Esophagus (tissue), 2 donors: ENCODE data around the gene ROGDI. TPM values are rescaled to one million over a fixed set of nuclear protein-coding genes. Genes with fewer than 3 reads are reported as not detected.

Experiments used
- H3K27ac ChIP-seq, 2 donors: one replicate each; pipeline ENCODE4 v1.5.1; 2013; ENCODE audit warnings: low read depth in 2 of 2, mild to moderate bottlenecking in 2 of 2, inconsistent platforms in 1 of 2, low read length in 1 of 2, moderate library complexity in 1 of 2
- H3K27me3 ChIP-seq, 2 donors: one replicate each; pipeline ENCODE4 v1.6.1; 2013; ENCODE audit warnings: low read length in 2 of 2, control low read depth in 1 of 2, mild to moderate bottlenecking in 1 of 2; ENCODE audit not compliant: insufficient read depth in 2 of 2, control insufficient read depth in 1 of 2
- H3K36me3 ChIP-seq, 2 donors: one replicate each; pipeline ENCODE4 v1.6.1; 2013; ENCODE audit warnings: low read length in 1 of 2; ENCODE audit not compliant: control insufficient read depth in 2 of 2, insufficient read depth in 2 of 2
- H3K4me1 ChIP-seq, 2 donors: one replicate each; pipeline ENCODE4 v1.6.1; 2013; ENCODE audit warnings: low read length in 1 of 2; ENCODE audit not compliant: control insufficient read depth in 2 of 2, insufficient read depth in 2 of 2
- H3K4me3 ChIP-seq, 2 donors: one replicate each; pipeline ENCODE4 v1.5.1; 2013; ENCODE audit warnings: low read length in 2 of 2, mild to moderate bottlenecking in 2 of 2, low read depth in 1 of 2, moderate library complexity in 1 of 2
- H3K9me3 ChIP-seq, 2 donors: one replicate each; pipeline ENCODE4 v1.6.1; 2013; ENCODE audit warnings: mild to moderate bottlenecking in 2 of 2, low read depth in 1 of 2, low read length in 1 of 2, moderate library complexity in 1 of 2; ENCODE audit not compliant: control insufficient read depth in 2 of 2, insufficient read depth in 1 of 2
- WGBS, 2 donors: extraction: QIAGEN DNeasy Blood & Tissue Kit; methylation state at CpG; one replicate each; pipeline ENCODE4 v1.1.7; 2013; 5-methylcytosine and 5-hydroxymethylcytosine counted together
- polyA plus RNA-seq, 2 donors: library from polyadenylated mRNA; stranded (reverse); fragments of 200-250 nt; gene quantifications; one replicate each; pipeline ENCODE4 v1.2.3, GENCODE V29; 2013
- donor health status: healthy with polysubstance abuse.
- donor health status: Bipolar disorder and iron deficiency.

The ROGDI gene
- polyA plus RNA-seq, 2 donors = 28.7 to 49.5 TPM

- Histone ChIP-seq H3K4me3 (peak overlapping the region; percentile 66 to 75), H3K36me3 (peaks cover 10 to 28% of the 10 kb centered on the region in 2 donors), H3K9me3 (no peaks in the 10 kb centered on the region), H3K27me3 (no peaks in the 10 kb centered on the region), H3K27ac (peak overlapping the region; percentile 92 to 96), H3K4me1 (peaks cover 0 to 16% of the 10 kb centered on the region in 2 donors)
- WGBS, 2 donors = 1% methylated on average over 43 to 59 of the region's 59 CpGs
Observed at GRCh38 chr16:4802659-4803287, 340 bp upstream of the ROGDI start.

- WGBS, 2 donors = 40 to 41% methylated on average over 26 to 29 of the region's 29 CpGs
Observed at GRCh38 chr16:4801051-4801961, 1.1 kb downstream of the ROGDI start.

GRCh38 chr16:4800290-4801041 is 2.0 kb downstream of the ROGDI start:
- no peak overlapping the region for H3K4me3 ChIP-seq
- H3K36me3 ChIP-seq = peaks cover 14 to 36% of the 10 kb centered on the region in 2 donors
- peak overlapping the region; percentile 28 to 47 for H3K27ac ChIP-seq
- H3K27me3 ChIP-seq = no peaks in the 10 kb centered on the region
- H3K4me1 ChIP-seq = peaks cover 0 to 16% of the 10 kb centered on the region in 2 donors
- H3K9me3 ChIP-seq = no peaks in the 10 kb centered on the region
- WGBS, 2 donors = 50 to 56% methylated on average over 17 of the region's 17 CpGs

More at GRCh38 chr16:4801051-4801961, 1.1 kb downstream of the ROGDI start:
- H3K4me3 ChIP-seq = peak overlapping the region; percentile 66 to 75
- no peaks in the 10 kb centered on the region for H3K27me3 ChIP-seq
- peak overlapping the region; percentile 92 to 96 for H3K27ac ChIP-seq
- peaks cover 14 to 33% of the 10 kb centered on the region in 2 donors for H3K36me3 ChIP-seq
- peaks cover 0 to 16% of the 10 kb centered on the region in 2 donors for H3K4me1 ChIP-seq
- H3K9me3 ChIP-seq = no peaks in the 10 kb centered on the region

- H3K4me3 ChIP-seq = no peak overlapping the region
- H3K9me3 ChIP-seq = no peaks in the 10 kb centered on the region
- H3K27ac ChIP-seq = no peak overlapping the region
- H3K27me3 ChIP-seq = no peaks in the 10 kb centered on the region
- peaks cover 7 to 27% of the 10 kb centered on the region in 2 donors for H3K36me3 ChIP-seq
- 91% methylated on average over 19 of the region's 19 CpGs for WGBS, 2 donors
- H3K4me1 ChIP-seq = peaks cover 0 to 16% of the 10 kb centered on the region in 2 donors
Observed at GRCh38 chr16:4799171-4799855, 3.1 kb downstream of the ROGDI start.

GRCh38 chr16:4798456-4798855 is 4.0 kb downstream of the ROGDI start:
- Histone ChIP-seq H3K4me1 (peaks cover 0 to 16% of the 10 kb centered on the region in 2 donors), H3K9me3 (no peaks in the 10 kb centered on the region), H3K4me3 (no peak overlapping the region), H3K36me3 (peaks cover 7 to 23% of the 10 kb centered on the region in 2 donors), H3K27me3 (no peaks in the 10 kb centered on the region), H3K27ac (no peak overlapping the region)
- WGBS, 2 donors = 92 to 94% methylated on average over 16 of the region's 16 CpGs

- Histone ChIP-seq H3K27ac (no peak overlapping the region), H3K4me1 (peaks cover 0 to 16% of the 10 kb centered on the region in 2 donors), H3K4me3 (no peak overlapping the region), H3K36me3 (peaks cover 7 to 23% of the 10 kb centered on the region in 2 donors), H3K9me3 (no peaks in the 10 kb centered on the region), H3K27me3 (no peaks in the 10 kb centered on the region)
- WGBS, 2 donors = 89 to 90% methylated on average over 22 of the region's 22 CpGs
Observed at GRCh38 chr16:4797805-4798252, 4.6 kb downstream of the ROGDI start.

GRCh38 chr16:4796982-4797804 is 5.2 kb downstream of the ROGDI start:
- Histone ChIP-seq H3K9me3 (no peaks in the 10 kb centered on the region), H3K27ac (no peak overlapping the region), H3K27me3 (no peaks in the 10 kb centered on the region), H3K4me3 (no peak overlapping the region), H3K36me3 (peaks cover 7 to 23% of the 10 kb centered on the region in 2 donors), H3K4me1 (peaks cover 0 to 16% of the 10 kb centered on the region in 2 donors)
- 88 to 91% methylated on average over 20 to 21 of the region's 21 CpGs for WGBS, 2 donors

GRCh38 chr16:4795828-4796572 is 6.4 kb downstream of the ROGDI start:
- peaks cover 0 to 10% of the 10 kb centered on the region in 2 donors for H3K4me1 ChIP-seq
- 79 to 89% methylated on average over 30 of the region's 30 CpGs for WGBS, 2 donors
- no peak overlapping the region for H3K4me3 ChIP-seq
- peaks cover 7 to 23% of the 10 kb centered on the region in 2 donors for H3K36me3 ChIP-seq
- no peaks in the 10 kb centered on the region for H3K9me3 ChIP-seq
- H3K27me3 ChIP-seq = no peaks in the 10 kb centered on the region
- H3K27ac ChIP-seq = no peak overlapping the region
